Osteocyte (in vitro differentiated cells): Measurements from ENCODE around the gene C10orf95. TPM values are rescaled to one million over a fixed set of nuclear protein-coding genes. Genes with fewer than 3 reads are reported as not detected.

Source experiments
- DNase-seq: peaks from one replicate; pipeline ENCODE4 v3.0.0; 2021; ENCODE audit warnings: mixed read lengths; ENCODE audit not compliant: unreplicated experiment; ENCODE audit errors: extremely low spot score
- H3K27ac Mint-ChIP-seq: one replicate; pipeline ENCODE4 v1.8.0; 2021; ENCODE audit warnings: mild to moderate bottlenecking, mixed read lengths; ENCODE audit not compliant: unreplicated experiment
- H3K27me3 Mint-ChIP-seq: one replicate; pipeline ENCODE4 v1.8.0; 2021; ENCODE audit warnings: mixed read lengths; ENCODE audit not compliant: unreplicated experiment
- H3K36me3 Mint-ChIP-seq: one replicate; pipeline ENCODE4 v1.8.0; 2021; ENCODE audit warnings: mixed read lengths; ENCODE audit not compliant: unreplicated experiment
- H3K4me1 Mint-ChIP-seq: one replicate; pipeline ENCODE4 v1.8.0; 2021; ENCODE audit warnings: mixed read lengths; ENCODE audit not compliant: unreplicated experiment
- H3K4me3 Mint-ChIP-seq: one replicate; pipeline ENCODE4 v1.8.0; 2021; ENCODE audit warnings: mild to moderate bottlenecking, moderate library complexity, mixed read lengths; ENCODE audit not compliant: unreplicated experiment
- H3K9me3 Mint-ChIP-seq: one replicate; pipeline ENCODE4 v1.8.0; 2021; ENCODE audit warnings: mixed read lengths; ENCODE audit not compliant: unreplicated experiment
- CTCF ChIP-seq: fragments of 200-600 bp; sonication (generic); IDR thresholded peaks from 2 replicates; pipeline ENCODE4 v1.5.0; 2021; ENCODE audit warnings: antibody characterized with exemption, mild to moderate bottlenecking, moderate library complexity
- total RNA-seq: library from RNA; stranded (reverse); gene quantifications from 2 replicates; pipeline ENCODE4 v1.2.1, GENCODE V29; 2021

The C10orf95 gene
- total RNA-seq, 1 donor from 2014 or later, result not detected

GRCh38 chr10:102408728-102409603 is 42.4 kb downstream of the C10orf95 start:
- TF ChIP-seq CTCF, result no peak
- H3K9me3 Mint-ChIP-seq, result no peaks in the 10 kb centered on the region
- no peak overlapping the region for H3K27ac Mint-ChIP-seq
- H3K4me3 Mint-ChIP-seq, result peak overlapping the region; percentile 52
- H3K27me3 Mint-ChIP-seq, result peaks cover 36% of the 10 kb centered on the region
- peaks cover 20% of the 10 kb centered on the region for H3K4me1 Mint-ChIP-seq
- H3K36me3 Mint-ChIP-seq, result peaks cover 3% of the 10 kb centered on the region
- DNase-seq, result no peak

GRCh38 chr10:102408131-102408727 is 43.1 kb downstream of the C10orf95 start:
- H3K4me3 Mint-ChIP-seq, result peak overlapping the region; percentile 61
- H3K27me3 Mint-ChIP-seq, result peaks cover 36% of the 10 kb centered on the region
- no peaks in the 10 kb centered on the region for H3K9me3 Mint-ChIP-seq
- H3K27ac Mint-ChIP-seq, result no peak overlapping the region
- H3K4me1 Mint-ChIP-seq, result peaks cover 20% of the 10 kb centered on the region
- no peak for DNase-seq
- peaks cover 3% of the 10 kb centered on the region for H3K36me3 Mint-ChIP-seq
- no peak for TF ChIP-seq CTCF

DNA sequence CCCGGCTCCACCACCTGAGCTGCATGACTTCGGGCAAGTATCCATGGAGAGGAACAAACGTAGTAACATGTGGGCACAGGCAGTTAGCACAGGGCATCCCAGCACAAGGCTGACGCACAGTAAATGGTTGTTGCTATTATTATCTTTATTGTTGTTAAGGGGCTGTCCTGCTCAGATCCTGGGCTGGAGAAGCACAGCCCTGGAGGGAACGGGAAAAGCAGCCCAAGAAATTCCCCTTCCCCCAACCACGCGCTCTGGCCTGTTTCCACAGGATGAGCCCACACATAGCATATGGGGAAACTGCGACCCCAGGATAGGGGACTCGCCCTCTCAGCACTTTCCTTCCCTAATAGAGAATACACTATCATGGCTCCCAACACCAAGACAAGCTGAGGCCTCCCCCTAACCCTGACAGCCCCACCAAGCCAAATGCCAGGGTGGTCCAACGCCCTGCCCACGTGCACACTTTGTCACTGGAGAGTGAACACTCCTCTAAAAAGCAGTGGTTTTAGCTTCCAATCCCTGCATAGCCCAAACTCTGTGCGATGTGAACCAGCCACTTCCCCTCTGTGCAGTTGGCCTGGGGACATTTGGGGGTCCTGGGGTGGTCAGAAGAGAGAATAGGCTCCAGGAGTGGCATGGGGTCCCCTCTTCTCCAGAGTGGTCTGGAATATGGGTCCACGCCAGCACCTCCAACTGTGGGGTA is 43.8 kb downstream of the C10orf95 start:
- TF ChIP-seq CTCF, result no peak
- H3K27me3 Mint-ChIP-seq, result peaks cover 35% of the 10 kb centered on the region
- peaks cover 20% of the 10 kb centered on the region for H3K4me1 Mint-ChIP-seq
- H3K9me3 Mint-ChIP-seq, result no peaks in the 10 kb centered on the region
- H3K36me3 Mint-ChIP-seq, result peaks cover 3% of the 10 kb centered on the region
- no peak overlapping the region for H3K27ac Mint-ChIP-seq
- DNase-seq, result no peak
- H3K4me3 Mint-ChIP-seq, result no peak overlapping the region

DNA sequence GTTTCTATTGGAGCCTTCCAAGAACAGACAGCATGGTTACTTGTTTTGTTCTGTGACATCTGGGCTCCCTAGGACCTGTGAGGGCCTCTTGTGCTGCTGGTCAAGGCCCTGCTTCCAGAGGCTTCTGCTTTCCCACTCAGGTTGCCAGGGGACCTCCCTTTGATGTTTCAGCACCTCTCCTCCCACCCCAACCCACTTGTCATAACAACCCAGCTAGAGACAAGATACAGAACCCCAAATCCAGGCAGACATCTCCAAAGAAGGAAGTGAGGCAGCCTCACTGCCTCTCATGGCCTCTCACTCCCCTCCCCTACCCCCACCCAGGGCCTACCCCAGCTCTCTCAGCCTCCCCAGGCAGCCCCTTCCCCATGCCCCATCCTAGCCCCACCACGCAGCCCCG is 44.5 kb downstream of the C10orf95 start:
- Mint-ChIP-seq H3K27me3 (peaks cover 30% of the 10 kb centered on the region), H3K4me3 (no peak overlapping the region), H3K36me3 (peaks cover 3% of the 10 kb centered on the region), H3K27ac (no peak overlapping the region), H3K4me1 (peaks cover 20% of the 10 kb centered on the region), H3K9me3 (no peaks in the 10 kb centered on the region)
- no peak for TF ChIP-seq CTCF
- no peak for DNase-seq

DNA sequence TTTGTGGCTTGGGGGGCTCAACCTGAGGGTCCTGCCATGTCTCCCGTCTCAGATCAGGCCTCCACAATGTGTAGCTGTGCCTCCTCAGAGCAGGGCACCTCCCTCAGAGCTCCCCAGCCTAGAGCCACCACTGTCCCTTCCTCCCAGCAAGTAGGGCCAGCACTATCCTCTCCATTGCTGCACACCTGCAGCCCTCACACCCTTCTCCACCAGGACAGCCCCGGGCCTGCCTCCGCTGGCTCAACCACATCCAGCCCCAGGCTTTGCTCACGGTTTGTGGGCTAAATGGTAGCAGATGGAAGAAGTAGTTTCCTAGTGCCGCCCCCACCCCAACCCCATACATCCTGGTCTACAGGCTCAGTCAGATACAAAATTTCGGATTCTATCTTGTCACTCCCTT is 45.7 kb downstream of the C10orf95 start:
- Mint-ChIP-seq H3K4me1 (peaks cover 15% of the 10 kb centered on the region), H3K4me3 (no peak overlapping the region), H3K36me3 (peaks cover 3% of the 10 kb centered on the region), H3K27me3 (peaks cover 19% of the 10 kb centered on the region), H3K27ac (no peak overlapping the region), H3K9me3 (no peaks in the 10 kb centered on the region)
- TF ChIP-seq CTCF, result no peak
- DNase-seq, result no peak
